Breast epithelium (tissue), 3 donors: ENCODE results near the gene GSTM1.

Experiments used
- CTCF ChIP-seq, 3 donors: fragments of 450-650 bp; IDR thresholded peaks; one replicate each; pipeline ENCODE4 v1.5.1; 2016 to 2017; ENCODE audit warnings: antibody characterized with exemption in 3 of 3, mild to moderate bottlenecking in 3 of 3, moderate library complexity in 3 of 3
- POLR2AphosphoS5 ChIP-seq, 3 donors: sonication (generic); formaldehyde crosslinking; IDR thresholded peaks; one replicate each; pipeline ENCODE4 v1.6.1; 2017; ENCODE audit warnings: antibody characterized with exemption in 3 of 3

- no peak for TF ChIP-seq CTCF (IDR thresholded peaks at IDR 0.05)
- TF ChIP-seq POLR2AphosphoS5 (IDR thresholded peaks at IDR 0.05) = no peak
These were observed 16.6 kb upstream of the GSTM1 start for GRCh38 chr1:109671067-109671466.
